ENCODE measurements around the gene MARK3.
"Not testable (repeated sequence)": the region's sequence is repeated elsewhere in the genome, so short reads cannot be mapped to it uniquely, and the experiment has no call there.

MARK3 gene

GRCh38 chr14:103356024-103356682, 29.1 kb upstream of the MARK3 start:
- TF ChIP-seq CTCF (conservative IDR thresholded peaks at IDR 0.05) (no peak), ZFX (IDR thresholded peaks at IDR 0.05) (no peak)
- H3K27ac ChIP-seq, result no peak overlapping the region

- not testable (repeated sequence) for H3K27ac ChIP-seq
Measured at GRCh38 chr14:103357552-103357951, 27.7 kb upstream of the MARK3 start.

DNA sequence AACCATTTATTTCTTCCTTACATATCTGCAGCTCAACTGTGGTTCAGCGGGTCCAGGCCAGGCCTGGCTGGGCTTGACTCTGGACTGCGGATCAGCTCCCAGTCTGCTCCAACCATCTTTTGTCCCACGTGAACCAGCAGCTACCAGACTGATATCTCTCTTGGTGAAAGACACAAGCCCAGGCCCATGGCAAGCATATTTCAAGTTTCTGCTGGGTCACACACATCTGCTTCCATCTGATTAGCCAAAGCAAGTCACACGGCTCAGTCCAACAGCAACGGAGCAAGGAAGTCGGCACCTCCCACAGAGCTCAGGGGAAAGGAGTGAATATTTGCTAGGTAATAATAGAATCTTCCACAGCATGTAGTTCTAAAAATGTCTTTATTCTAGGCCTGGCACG, 24.7 kb upstream of the MARK3 start:
- no peak overlapping the region for H3K27ac ChIP-seq
- TF ChIP-seq CTCF (conservative IDR thresholded peaks at IDR 0.05), result no peak

DNA sequence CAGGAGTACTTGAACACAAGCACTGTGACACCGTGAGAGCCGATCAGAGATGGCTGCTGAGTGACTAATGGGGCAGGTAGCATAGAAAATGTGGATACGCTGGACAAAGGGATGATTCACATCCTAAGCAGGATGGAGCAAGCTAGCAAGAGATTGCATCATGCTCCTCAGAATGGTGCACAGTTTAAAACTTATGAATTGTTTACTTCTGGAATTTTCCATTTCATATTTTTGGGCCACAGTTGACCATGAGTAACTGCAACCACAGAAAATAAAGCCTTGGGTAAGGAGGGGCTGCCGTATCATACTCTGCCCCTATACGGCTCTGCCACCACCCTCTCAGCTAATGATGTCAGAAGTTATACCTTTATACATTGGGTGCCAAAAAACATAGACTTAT, 23.3 kb upstream of the MARK3 start:
- no peak overlapping the region for H3K27ac ChIP-seq
- no peak for TF ChIP-seq CTCF (conservative IDR thresholded peaks at IDR 0.05)
- no peak for TF ChIP-seq ZFX (IDR thresholded peaks at IDR 0.05)

DNA sequence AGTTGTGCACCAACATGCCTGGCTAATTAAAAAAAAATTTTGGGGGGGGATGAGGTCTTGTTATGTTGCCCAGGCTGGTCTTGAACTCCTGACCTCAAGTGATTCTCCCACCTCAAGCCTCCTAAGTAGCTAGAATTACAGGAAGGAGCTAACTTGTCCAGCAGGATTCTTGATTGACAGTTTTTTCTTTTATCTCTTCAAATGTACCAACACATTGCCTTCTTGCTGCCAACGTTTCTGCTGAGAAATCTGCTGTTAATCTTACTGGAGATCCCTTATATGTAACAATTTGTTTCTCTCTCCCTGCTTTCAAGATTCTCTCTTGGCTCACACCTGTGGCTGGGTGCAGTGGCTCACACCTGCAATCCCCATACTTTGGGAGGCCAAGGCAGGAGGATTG, 22.4 kb upstream of the MARK3 start:
- no peak overlapping the region for H3K27ac ChIP-seq
- TF ChIP-seq CTCF (conservative IDR thresholded peaks at IDR 0.05), result no peak
- TF ChIP-seq ZFX (IDR thresholded peaks at IDR 0.05), result no peak

DNA sequence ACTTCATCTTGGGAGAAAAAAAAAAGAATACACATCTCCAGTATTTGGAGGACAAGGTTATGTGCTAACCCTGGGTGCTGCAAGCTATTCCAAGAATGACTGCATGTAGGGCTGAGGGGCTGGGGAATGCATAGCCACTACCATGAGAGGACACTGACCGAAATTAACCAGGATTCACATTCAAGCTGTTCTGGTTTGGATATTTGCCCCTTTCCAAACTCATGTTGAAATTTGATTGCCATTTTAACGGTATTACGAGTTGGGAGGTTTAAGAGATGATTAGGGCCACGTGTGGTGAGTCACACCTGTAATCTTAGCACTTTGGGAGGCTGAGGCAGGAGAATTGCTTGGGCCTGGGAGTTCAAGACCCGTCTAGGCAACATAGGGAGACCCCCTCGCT, 18.5 kb upstream of the MARK3 start:
- TF ChIP-seq CTCF (conservative IDR thresholded peaks at IDR 0.05) (no peak), ZFX (IDR thresholded peaks at IDR 0.05) (no peak)
- no peak overlapping the region for H3K27ac ChIP-seq

GRCh38 chr14:103367995-103368394, 17.2 kb upstream of the MARK3 start:
- no peak for TF ChIP-seq CTCF (conservative IDR thresholded peaks at IDR 0.05)
- TF ChIP-seq ZFX (IDR thresholded peaks at IDR 0.05), result no peak
- H3K27ac ChIP-seq, result no peak overlapping the region

DNA sequence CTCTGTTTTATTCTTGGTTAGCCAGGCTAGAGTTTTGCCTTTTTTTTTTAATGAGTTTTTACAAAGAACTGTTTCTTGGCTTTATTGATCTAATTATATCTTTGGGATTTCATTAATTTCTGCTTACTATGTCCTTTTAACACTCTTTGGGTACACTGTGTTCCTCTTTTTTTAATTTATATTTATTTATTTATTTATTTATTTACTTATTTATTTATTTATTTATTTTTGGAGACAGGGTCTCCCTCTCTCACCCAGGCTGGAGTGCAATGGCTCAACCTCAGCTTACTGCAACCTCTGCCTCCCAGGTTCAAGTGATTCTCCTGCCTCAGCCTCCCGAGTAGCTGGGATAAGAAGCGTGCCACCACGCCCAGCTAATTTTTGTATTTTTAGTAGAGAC, 15.1 kb upstream of the MARK3 start:
- no peak overlapping the region for H3K27ac ChIP-seq

More for the DNA sequence above, 15.1 kb upstream of the MARK3 start:
- TF ChIP-seq ZFX (IDR thresholded peaks at IDR 0.05) (no peak), CTCF (conservative IDR thresholded peaks at IDR 0.05) (no peak)
